Fibroblast of peridontal ligament (primary cell): Measurements from ENCODE around the gene REEP6.

Experiments used
- DNase-seq: peaks from one replicate; pipeline ENCODE4 v3.0.0-alpha.2; 2010; ENCODE audit errors: extremely low read depth

The REEP6 gene

GRCh38 chr19:1491114-1491848, at the start of gene REEP6:
Gene REEP6, plus strand, starts transcription at chr19:1491181. Its CDS starts 89 bp downstream, at chr19:1491270.
- DNase-seq = no peak

- DNase-seq = no peak
These were observed 49.1 kb upstream of the REEP6 start for GRCh38 chr19:1441677-1442438.

GRCh38 chr19:1445185-1445931, 45.6 kb upstream of the REEP6 start:
- peak; percentile 18 for DNase-seq

- DNase-seq = no peak
These were observed 44.9 kb upstream of the REEP6 start for GRCh38 chr19:1445932-1446712.

GRCh38 chr19:1446713-1447481, 44.1 kb upstream of the REEP6 start:
- DNase-seq = no peak

GRCh38 chr19:1447504-1447903, 43.5 kb upstream of the REEP6 start:
- no peak for DNase-seq

- no peak for DNase-seq
These were observed 43.0 kb upstream of the REEP6 start for GRCh38 chr19:1447944-1448343.

GRCh38 chr19:1449467-1450442, 41.2 kb upstream of the REEP6 start, which contains the start of gene APC2:
Gene APC2, plus strand, starts transcription at chr19:1450121. Its CDS starts 2,881 bp downstream, at chr19:1453002.
- no peak for DNase-seq

GRCh38 chr19:1450735-1451731, 39.9 kb upstream of the REEP6 start:
- DNase-seq = no peak

- no peak for DNase-seq
These were observed 38.8 kb upstream of the REEP6 start for GRCh38 chr19:1451916-1452801.

GRCh38 chr19:1452802-1453524, 38.0 kb upstream of the REEP6 start:
- no peak for DNase-seq

- no peak for DNase-seq
These were observed 37.2 kb upstream of the REEP6 start for GRCh38 chr19:1453525-1454364.

GRCh38 chr19:1455002-1455335, 36.0 kb upstream of the REEP6 start:
- DNase-seq = no peak

GRCh38 chr19:1455336-1456120, 35.5 kb upstream of the REEP6 start:
- DNase-seq = peak; percentile 20
